Ovary (tissue), 9 donors: ENCODE data around the gene PASK. TPM values are rescaled to one million over a fixed set of nuclear protein-coding genes. Genes with fewer than 3 reads are reported as not detected.

Source experiments
- DNase-seq, 5 donors: peaks; one replicate each; pipeline ENCODE4 v3.0.0-alpha.2; 2019 to 2020
- H3K27ac ChIP-seq, 2 donors: fragments of 200-600 bp; one replicate each; pipeline versions ENCODE4 v1.5.1 to v1.8.0; 2019 to 2022
- H3K27me3 ChIP-seq: fragments of 200-600 bp; one replicate; pipeline ENCODE4 v1.8.0; 2022
- H3K36me3 ChIP-seq: fragments of 200-600 bp; sonication (generic); one replicate; pipeline ENCODE4 v1.5.1; 2019
- H3K4me1 ChIP-seq: one replicate; pipeline ENCODE4 v1.8.1; 2013; ENCODE audit warnings: mild to moderate bottlenecking, moderate library complexity; ENCODE audit not compliant: insufficient read depth
- H3K4me3 ChIP-seq: fragments of 200-600 bp; sonication (generic); one replicate; pipeline ENCODE4 v1.5.1; 2017
- H3K9me3 ChIP-seq, 2 donors: fragments of 200-600 bp in 1 of 2; sonication (generic) in 1 of 2; one replicate each; pipeline versions ENCODE4 v1.5.1 to v1.8.1; 2013 to 2019; ENCODE audit warnings: mild to moderate bottlenecking in 1 of 2, moderate library complexity in 1 of 2
- EP300 ChIP-seq: sonication (generic); formaldehyde crosslinking; IDR thresholded peaks from one replicate; pipeline ENCODE4 v1.6.1; 2017; ENCODE audit warnings: antibody characterized with exemption
- POLR2A ChIP-seq: fragments of 450-650 bp; IDR thresholded peaks from one replicate; pipeline ENCODE4 v1.6.1; 2017; ENCODE audit warnings: antibody characterized with exemption, mild to moderate bottlenecking, moderate library complexity
- WGBS, 3 donors: extraction: QIAGEN DNeasy Blood & Tissue Kit in 1 of 3; methylation state at CpG; one replicate each; pipeline versions ENCODE4 v1.1.5 to v1.1.7; 2013 to 2017; 5-methylcytosine and 5-hydroxymethylcytosine counted together
- intact Hi-C, 4 donors: fragments of 100-400 bp; cut with DNase I; formaldehyde crosslinking; loops; one replicate each; pipeline versions ENCODE4 v1.11.0 to v1.15.1; 2022 to 2023
- polyA plus RNA-seq, 2 donors: library from polyadenylated mRNA; stranded (reverse); fragments of 200-250 nt in 1 of 2; fragments of 350-450 nt in 1 of 2; fragmentation: Illumina TruSeq in 1 of 2; extraction: RNeasy Lipid Tissue Mini Kit (QIAGEN cat#74804) in 1 of 2; gene quantifications; one replicate each; pipeline ENCODE4 v1.2.3, GENCODE V29; 2013 to 2014
- total RNA-seq, 7 donors: library from RNA; depleted of rRNA in 2 of 7; stranded (reverse); fragments of >200 nt in 2 of 7; fragmentation: NEBNext Ultra II Directional in 3 of 7; extraction: Animal tissue kit (Norgen Biotek cat#: 25700) in 3 of 7; gene quantifications; one replicate each; pipeline versions ENCODE4 v1.1.0 to v1.2.4, GENCODE V29; 2016 to 2023
- TF ChIP-seq, protein P1 (sequence below), 3 donors: fragments of 450-650 bp in 2 of 3; fragments of 200-600 bp in 1 of 3; IDR thresholded peaks; one replicate each; pipeline versions ENCODE4 v1.5.1 to v1.8.0; 2016 to 2022; ENCODE audit warnings: antibody characterized with exemption in 3 of 3, mild to moderate bottlenecking in 1 of 3
- donor health status: DM: no; HTN: no; CAD: no; lungs with moderate emphysema.
- donor health status: DM: no; HTN: no; CAD: no.
- donor health status: Bipolar disorder and iron deficiency.
- donor health status: DM: yes; HTN: yes; CAD: no.
- donor health status: DM: no; HTN: no; CAD: no.
- donor health status: DM: yes; HTN: yes; CAD: no.

PASK gene
- total and polyA plus RNA-seq, 9 donors: 2.4 to 13.4 (median 7.4) TPM

GRCh38 chr2:241168366-241168765 is 19.1 kb upstream of the PASK start:
- Histone ChIP-seq H3K4me3 (no peak overlapping the region), H3K27ac (no peak overlapping the region), H3K27me3 (no peaks in the 10 kb centered on the region), H3K36me3 (no peaks in the 10 kb centered on the region), H3K4me1 (no peaks in the 10 kb centered on the region), H3K9me3 (no peaks in the 10 kb centered on the region)
- 90 to 94% (median 93%) methylated on average over 15 of the region's 15 CpGs for WGBS, 3 donors
- intact Hi-C loops: no loop called here
- TF ChIP-seq EP300 (no peak), POLR2A (no peak)
- TF ChIP-seq, protein P1, sequence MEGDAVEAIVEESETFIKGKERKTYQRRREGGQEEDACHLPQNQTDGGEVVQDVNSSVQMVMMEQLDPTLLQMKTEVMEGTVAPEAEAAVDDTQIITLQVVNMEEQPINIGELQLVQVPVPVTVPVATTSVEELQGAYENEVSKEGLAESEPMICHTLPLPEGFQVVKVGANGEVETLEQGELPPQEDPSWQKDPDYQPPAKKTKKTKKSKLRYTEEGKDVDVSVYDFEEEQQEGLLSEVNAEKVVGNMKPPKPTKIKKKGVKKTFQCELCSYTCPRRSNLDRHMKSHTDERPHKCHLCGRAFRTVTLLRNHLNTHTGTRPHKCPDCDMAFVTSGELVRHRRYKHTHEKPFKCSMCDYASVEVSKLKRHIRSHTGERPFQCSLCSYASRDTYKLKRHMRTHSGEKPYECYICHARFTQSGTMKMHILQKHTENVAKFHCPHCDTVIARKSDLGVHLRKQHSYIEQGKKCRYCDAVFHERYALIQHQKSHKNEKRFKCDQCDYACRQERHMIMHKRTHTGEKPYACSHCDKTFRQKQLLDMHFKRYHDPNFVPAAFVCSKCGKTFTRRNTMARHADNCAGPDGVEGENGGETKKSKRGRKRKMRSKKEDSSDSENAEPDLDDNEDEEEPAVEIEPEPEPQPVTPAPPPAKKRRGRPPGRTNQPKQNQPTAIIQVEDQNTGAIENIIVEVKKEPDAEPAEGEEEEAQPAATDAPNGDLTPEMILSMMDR (IDR thresholded peaks at IDR 0.05): no peak
- DNase-seq: no peak

GRCh38 chr2:241163601-241164118 is 14.4 kb upstream of the PASK start:
- no peak overlapping the region for H3K27ac ChIP-seq
- H3K4me1 ChIP-seq: peaks cover 10% of the 10 kb centered on the region
- no peak for DNase-seq
- no peaks in the 10 kb centered on the region for H3K27me3 ChIP-seq
- H3K36me3 ChIP-seq: no peaks in the 10 kb centered on the region
- TF ChIP-seq, protein P1 (IDR thresholded peaks at IDR 0.05): no peak
- TF ChIP-seq EP300 (no peak), POLR2A (no peak)
- intact Hi-C loops: no loop called here
- H3K4me3 ChIP-seq: no peak overlapping the region
- 69 to 76% (median 69%) methylated on average over 3 of the region's 3 CpGs for WGBS, 3 donors
- no peaks in the 10 kb centered on the region for H3K9me3 ChIP-seq

DNA sequence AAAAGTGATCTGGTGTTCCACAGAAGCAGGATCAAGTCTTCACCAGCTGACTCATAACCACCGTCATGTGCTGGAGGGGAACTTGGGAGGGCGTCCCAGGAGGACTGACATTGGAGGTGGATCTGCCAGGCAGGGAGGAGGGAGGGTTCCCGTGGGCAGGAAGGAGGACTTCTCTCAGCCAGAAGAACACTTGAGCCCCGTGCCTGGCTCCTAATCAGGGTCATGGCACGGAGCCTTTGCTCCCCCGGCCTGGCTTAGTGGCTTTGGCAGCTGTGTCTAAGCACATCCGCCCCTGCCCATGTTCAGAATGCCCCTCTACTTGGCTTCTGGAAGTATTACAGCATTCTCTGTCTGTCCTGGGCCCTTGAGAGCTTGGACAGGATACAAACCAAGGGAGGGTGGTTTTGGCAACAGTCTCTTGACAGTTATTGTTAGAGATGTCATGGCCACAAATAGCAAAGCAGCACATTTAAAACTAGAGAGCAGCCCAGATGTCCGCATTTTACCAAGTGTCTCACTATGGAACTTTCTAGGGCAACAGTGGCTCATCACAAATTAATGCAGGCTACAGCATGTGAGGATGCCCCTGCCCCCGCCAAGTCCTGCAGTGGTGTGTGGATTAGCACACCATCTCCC is 12.5 kb upstream of the PASK start:
- Histone ChIP-seq H3K4me1 (peaks cover 10% of the 10 kb centered on the region), H3K9me3 (no peaks in the 10 kb centered on the region), H3K4me3 (no peak overlapping the region), H3K27me3 (no peaks in the 10 kb centered on the region), H3K36me3 (no peaks in the 10 kb centered on the region), H3K27ac (peak overlapping the region; percentile 54 to 69)
- peak; percentile 68 to 83 (median 76) for DNase-seq
- TF ChIP-seq POLR2A (no peak), EP300 (no peak)
- TF ChIP-seq, protein P1 (IDR thresholded peaks at IDR 0.05): no peak
- whole genome bisulfite sequencing, 3 donors: 16 to 19% (median 18%) methylated on average over 9 of the region's 9 CpGs
- intact Hi-C loops: no loop called here

DNA sequence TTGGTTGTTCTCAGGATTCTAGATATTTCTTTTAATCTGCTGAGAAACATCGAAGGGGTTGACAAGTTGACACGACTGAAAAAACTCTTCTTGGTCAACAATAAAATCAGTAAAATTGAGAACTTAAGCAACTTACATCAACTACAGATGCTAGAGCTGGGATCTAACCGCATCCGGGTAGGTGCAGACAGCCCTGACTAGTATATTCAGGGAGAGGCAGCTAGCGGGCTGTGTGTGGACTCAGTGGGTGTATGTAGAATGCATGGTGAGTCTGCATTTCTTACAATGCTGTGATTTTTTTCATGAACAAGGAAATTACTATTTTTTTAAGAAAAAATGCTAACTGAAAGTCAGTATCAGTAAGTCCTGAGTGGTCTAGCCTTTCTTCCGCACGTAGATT is 11.0 kb upstream of the PASK start:
- TF ChIP-seq POLR2A: no peak
- TF ChIP-seq EP300: no peak
- TF ChIP-seq, protein P1 (IDR thresholded peaks at IDR 0.05): no peak
- H3K4me3 ChIP-seq: no peak overlapping the region
- intact Hi-C loops: no loop called here
- DNase-seq: no peak
- H3K9me3 ChIP-seq: no peaks in the 10 kb centered on the region
- no peaks in the 10 kb centered on the region for H3K36me3 ChIP-seq
- no peaks in the 10 kb centered on the region for H3K27me3 ChIP-seq
- H3K4me1 ChIP-seq: peaks cover 10% of the 10 kb centered on the region
- H3K27ac ChIP-seq: no peak overlapping the region
- 95 to 97% (median 96%) methylated on average over 7 of the region's 7 CpGs for WGBS, 3 donors
